GM13977 (cell line): ENCODE data around the gene SUSD6.

Source experiments
- DNase-seq: peaks from one replicate; pipeline ENCODE4 v3.0.0; 2012; ENCODE audit warnings: low spot score
- in situ Hi-C: fragments of 300-500 bp; cut with MboI; formaldehyde crosslinking; loops from one replicate; pipeline ENCODE4 v1.12.0; 2022; ENCODE audit warnings: low sequenced_read_pairs, low pct_unique_long_range_greater_than_20kb, mixed read lengths, inconsistent platforms; ENCODE audit not compliant: unreplicated experiment
- TF ChIP-seq, protein P1 (sequence below): IDR thresholded peaks from 2 replicates; pipeline ENCODE4 v1.5.1; 2012; ENCODE audit warnings: mild to moderate bottlenecking, control low read depth; ENCODE audit not compliant: insufficient read depth; ENCODE audit errors: extremely low read depth, missing control alignments

SUSD6 gene

DNA sequence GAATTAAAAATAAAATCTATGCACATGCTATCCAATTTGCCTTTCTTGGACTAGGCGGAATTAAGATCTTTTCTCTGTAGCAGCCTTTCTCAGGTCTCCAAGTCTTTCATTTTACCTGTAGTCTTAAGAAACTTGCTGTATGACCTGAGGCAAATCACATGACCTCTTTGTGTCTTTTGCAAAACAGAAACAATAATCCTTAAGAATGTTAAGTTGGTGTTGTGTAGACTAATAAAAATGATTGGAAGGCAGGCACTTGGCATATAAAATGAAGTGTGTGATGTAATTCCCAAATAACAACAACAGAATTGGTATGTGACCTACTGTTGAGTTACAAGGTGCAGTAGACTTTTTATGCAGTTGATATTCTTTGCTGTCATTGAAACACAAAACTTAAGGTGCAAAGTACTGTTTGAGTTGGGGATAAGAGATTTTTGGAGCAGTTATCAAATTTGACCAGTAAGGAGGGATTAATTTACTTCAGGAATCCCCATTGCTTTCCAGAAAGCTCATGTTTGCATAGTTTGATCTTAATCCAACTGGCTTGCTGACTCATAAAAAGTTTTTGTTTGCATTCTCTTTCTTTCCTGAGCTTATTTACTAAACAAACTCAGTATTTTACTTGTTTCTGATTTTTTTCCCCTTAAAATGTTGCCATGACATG, 51.4 kb downstream of the SUSD6 start:
- no peak for DNase-seq
- TF ChIP-seq, protein P1, sequence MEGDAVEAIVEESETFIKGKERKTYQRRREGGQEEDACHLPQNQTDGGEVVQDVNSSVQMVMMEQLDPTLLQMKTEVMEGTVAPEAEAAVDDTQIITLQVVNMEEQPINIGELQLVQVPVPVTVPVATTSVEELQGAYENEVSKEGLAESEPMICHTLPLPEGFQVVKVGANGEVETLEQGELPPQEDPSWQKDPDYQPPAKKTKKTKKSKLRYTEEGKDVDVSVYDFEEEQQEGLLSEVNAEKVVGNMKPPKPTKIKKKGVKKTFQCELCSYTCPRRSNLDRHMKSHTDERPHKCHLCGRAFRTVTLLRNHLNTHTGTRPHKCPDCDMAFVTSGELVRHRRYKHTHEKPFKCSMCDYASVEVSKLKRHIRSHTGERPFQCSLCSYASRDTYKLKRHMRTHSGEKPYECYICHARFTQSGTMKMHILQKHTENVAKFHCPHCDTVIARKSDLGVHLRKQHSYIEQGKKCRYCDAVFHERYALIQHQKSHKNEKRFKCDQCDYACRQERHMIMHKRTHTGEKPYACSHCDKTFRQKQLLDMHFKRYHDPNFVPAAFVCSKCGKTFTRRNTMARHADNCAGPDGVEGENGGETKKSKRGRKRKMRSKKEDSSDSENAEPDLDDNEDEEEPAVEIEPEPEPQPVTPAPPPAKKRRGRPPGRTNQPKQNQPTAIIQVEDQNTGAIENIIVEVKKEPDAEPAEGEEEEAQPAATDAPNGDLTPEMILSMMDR: no peak
- in situ Hi-C loops: no loop called here

DNA sequence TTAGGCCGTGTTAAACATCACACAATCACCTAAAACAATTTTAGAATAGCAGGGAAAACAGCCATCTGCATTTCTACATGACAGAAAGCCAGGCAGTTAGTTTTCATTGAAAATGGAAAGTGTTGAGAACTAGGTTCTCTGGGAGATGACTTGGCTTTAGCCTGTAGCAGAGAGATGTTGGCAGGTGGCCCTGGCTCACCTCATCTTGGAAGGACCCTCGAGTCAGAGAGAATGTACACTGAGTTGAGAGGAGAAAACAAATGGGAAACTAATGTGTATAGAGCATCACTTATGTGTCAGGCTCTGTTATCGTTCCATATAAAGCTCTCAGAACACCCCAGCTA, 51.9 kb downstream of the SUSD6 start:
- in situ Hi-C loops: no loop called here
- DNase-seq: no peak
- TF ChIP-seq, protein P1: no peak

DNA sequence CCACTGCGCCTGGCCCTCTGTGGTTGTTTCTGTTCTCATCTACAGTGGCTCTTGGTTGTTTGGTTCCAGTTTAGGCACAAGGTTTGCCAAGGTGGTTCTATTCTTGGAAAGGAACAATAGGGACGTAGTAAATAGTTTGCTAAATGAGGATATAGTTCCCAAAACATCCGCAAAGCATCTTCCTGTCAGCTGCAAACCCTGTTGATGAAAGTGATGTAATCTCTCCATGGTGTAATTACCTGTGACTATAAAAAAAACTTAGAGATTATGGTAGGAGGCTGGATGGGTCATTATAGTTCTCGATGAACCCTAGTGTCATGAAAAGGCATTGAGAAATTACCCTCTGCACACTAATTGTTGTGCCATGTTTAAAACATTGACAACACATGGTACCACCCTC, 52.9 kb downstream of the SUSD6 start:
- TF ChIP-seq, protein P1: no peak
- DNase-seq: no peak
- in situ Hi-C loops: no loop called here

DNA sequence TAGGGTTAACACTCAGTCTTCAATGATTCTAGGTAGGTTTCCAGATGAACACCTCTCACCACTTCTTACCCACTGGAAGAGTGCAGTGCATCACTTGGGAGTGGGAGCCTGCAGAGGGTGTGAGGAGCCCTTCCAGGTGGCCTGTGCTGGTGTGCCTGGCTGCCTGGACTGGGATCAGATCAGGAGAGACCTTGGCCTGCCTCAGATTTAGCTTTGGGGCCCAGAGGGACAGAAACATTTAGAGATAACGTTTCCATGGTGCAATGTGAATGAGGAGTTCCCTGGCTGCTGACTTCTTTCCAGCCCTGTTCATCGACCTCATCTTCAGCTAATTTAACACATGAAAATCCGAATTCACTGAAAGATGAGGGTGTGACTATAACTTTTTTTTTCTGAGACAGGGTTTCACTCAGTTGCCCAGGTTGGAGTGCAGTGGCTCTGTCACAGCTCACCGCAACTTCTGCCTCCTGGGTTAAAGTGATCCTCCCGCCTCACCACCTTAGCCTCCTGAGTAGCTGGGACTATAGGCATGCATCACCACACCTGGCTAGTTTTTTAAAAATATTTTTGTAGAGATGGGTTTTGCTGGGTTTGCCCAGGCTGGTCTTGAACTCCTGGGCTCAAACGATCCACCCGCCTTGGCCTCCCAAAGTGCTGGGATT, 53.6 kb downstream of the SUSD6 start:
- TF ChIP-seq, protein P1: no peak

DNA sequence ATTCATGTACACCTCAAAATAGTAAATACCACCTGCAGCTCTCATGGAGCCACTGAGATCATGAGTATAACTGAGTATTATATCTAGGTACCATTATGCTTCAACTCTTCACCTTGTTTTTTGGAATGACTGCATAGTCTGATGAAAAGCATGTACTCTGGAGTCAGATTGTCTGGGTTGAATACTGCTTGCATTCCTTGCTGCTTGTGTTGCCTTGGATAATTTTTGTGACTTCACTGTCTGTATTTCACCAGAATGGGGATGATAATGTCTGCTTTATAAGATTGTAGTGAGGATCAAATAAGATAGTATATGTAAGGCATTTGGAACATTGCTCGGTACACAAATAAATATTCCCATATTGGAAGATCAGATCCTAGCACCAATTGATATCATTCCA, 54.2 kb downstream of the SUSD6 start:
- in situ Hi-C loops: no loop called here
- no peak for DNase-seq
- TF ChIP-seq, protein P1: no peak

More for the DNA sequence above, 53.6 kb downstream of the SUSD6 start:
- in situ Hi-C loops: no loop called here
- DNase-seq: no peak

DNA sequence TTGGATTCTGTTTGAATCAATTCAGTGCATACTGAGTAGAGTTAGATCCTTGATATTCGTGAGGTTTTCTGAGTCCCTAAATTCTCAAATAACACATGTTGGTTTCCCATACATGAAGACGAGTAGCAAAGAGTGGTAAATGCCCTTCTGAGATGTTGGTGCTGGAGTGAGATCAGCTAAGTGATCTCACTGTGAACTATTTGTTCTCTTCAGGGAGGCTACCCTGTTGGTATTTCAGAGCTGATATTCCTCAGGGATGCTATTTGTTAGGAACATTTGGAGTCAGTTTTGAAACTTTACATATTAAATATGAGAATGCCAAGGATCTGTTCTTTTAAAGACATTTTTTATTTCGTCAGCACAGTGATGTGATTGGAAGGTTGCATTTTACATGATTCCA, 54.7 kb downstream of the SUSD6 start:
- TF ChIP-seq, protein P1: no peak
- DNase-seq: no peak
- in situ Hi-C loops: no loop called here
